ENCODE measurements around the gene AGBL2. TPM values are rescaled to one million over a fixed set of nuclear protein-coding genes. Genes with fewer than 3 reads are reported as not detected.
A peak's percentile ranks its signal among the peaks of the same experiment; 100 is the strongest.

AGBL2 gene
- total RNA-seq, 1 experiment from 2014 or later: 1.8 TPM

DNA sequence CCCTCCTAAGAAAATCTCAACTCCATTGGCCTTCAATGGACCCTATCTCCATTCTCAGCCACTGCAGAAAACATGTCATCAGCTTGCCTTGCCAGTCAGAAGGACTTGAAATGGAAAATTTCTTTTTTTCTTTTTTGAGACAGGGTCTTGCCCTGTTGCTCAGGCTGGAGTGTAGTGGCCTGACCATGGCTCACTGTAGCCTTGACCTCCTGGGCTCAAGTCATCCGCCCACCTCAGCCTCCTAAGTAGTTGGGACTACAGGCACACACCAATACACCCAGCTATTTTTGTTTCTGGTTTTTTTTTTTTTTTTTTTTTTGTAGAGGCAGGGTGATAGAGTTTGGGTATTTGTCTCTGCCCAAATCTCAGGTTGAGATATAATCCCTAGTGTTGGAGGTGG, 29.0 kb downstream of the AGBL2 start:
- Histone ChIP-seq H3K9me2 (replicated peaks; ENCODE audit: low read length) (no peaks in the 10 kb centered on the region), H3K27ac (ENCODE audit: low read length) (no peak overlapping the region), H4K20me1 (ENCODE audit: low read length) (no peaks in the 10 kb centered on the region), H3K4me2 (ENCODE audit: low read length) (no peak overlapping the region), H3K79me2 (ENCODE audit: low read length) (no peaks in the 10 kb centered on the region), H3K9ac (ENCODE audit: low read length) (no peak overlapping the region), H3K27me3 (ENCODE audit: low read length) (no peaks in the 10 kb centered on the region), H3K4me3 (ENCODE audit: low read length) (no peak overlapping the region), H3F3A (ENCODE audit: low read length, unreplicated experiment) (no peaks in the 10 kb centered on the region), H3K36me3 (ENCODE audit: low read depth, low read length) (no peaks in the 10 kb centered on the region), H3K9me3 (ENCODE audit: low read length) (no peaks in the 10 kb centered on the region), H2AFZ (ENCODE audit: low read length) (no peak overlapping the region), H3K4me1 (ENCODE audit: insufficient read depth, low read length) (no peaks in the 10 kb centered on the region)
- TF ChIP-seq, protein P1, sequence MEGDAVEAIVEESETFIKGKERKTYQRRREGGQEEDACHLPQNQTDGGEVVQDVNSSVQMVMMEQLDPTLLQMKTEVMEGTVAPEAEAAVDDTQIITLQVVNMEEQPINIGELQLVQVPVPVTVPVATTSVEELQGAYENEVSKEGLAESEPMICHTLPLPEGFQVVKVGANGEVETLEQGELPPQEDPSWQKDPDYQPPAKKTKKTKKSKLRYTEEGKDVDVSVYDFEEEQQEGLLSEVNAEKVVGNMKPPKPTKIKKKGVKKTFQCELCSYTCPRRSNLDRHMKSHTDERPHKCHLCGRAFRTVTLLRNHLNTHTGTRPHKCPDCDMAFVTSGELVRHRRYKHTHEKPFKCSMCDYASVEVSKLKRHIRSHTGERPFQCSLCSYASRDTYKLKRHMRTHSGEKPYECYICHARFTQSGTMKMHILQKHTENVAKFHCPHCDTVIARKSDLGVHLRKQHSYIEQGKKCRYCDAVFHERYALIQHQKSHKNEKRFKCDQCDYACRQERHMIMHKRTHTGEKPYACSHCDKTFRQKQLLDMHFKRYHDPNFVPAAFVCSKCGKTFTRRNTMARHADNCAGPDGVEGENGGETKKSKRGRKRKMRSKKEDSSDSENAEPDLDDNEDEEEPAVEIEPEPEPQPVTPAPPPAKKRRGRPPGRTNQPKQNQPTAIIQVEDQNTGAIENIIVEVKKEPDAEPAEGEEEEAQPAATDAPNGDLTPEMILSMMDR (conservative IDR thresholded peaks at IDR 0.05; ENCODE audit: low read depth, low read length): no peak
- intact Hi-C loops (cut with micrococcal nuclease): no loop called here
- no TSS peak for BruUV-seq (replicated peaks)
- CTCF ChIA-PET: no interaction called here
- POLR2A ChIA-PET (ENCODE audit: unreplicated experiment): no interaction called here
- no peak for DNase-seq
- ATAC-seq: no peak

DNA sequence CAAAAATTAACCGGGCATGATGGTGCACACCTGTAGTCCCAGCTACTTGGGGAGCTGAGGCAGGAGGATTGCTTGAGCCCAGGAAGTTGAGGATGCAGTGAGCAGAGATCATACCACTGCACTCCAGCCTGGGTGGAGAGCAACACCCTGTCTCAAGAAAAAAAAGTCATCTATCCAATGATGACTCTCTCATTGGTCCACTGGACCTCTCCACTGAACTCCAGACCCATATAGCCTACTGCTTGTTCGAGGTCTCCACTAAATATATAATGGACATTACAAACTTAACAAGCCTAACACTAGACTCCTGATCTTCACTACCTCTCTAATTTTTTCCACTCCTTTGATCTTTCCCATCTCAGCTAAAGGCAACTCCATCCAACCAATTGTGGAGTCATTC, 39.3 kb downstream of the AGBL2 start:
- Histone ChIP-seq H3K9me2 (replicated peaks; ENCODE audit: low read length) (no peaks in the 10 kb centered on the region), H3K27ac (ENCODE audit: low read length) (no peak overlapping the region), H3K79me2 (ENCODE audit: low read length) (no peaks in the 10 kb centered on the region), H3K9ac (ENCODE audit: low read length) (no peak overlapping the region), H3K4me1 (ENCODE audit: insufficient read depth, low read length) (no peaks in the 10 kb centered on the region; the same call in 1 of the 2 replicates), H3K9me3 (ENCODE audit: low read length) (no peaks in the 10 kb centered on the region), H4K20me1 (ENCODE audit: low read length) (no peaks in the 10 kb centered on the region), H2AFZ (ENCODE audit: low read length) (no peak overlapping the region), H3F3A (ENCODE audit: low read length, unreplicated experiment) (no peaks in the 10 kb centered on the region), H3K27me3 (ENCODE audit: low read length) (no peaks in the 10 kb centered on the region), H3K4me2 (ENCODE audit: low read length) (no peak overlapping the region), H3K36me3 (ENCODE audit: low read depth, low read length) (no peaks in the 10 kb centered on the region), H3K4me3 (ENCODE audit: low read length) (no peak overlapping the region)
- BruUV-seq (replicated peaks): no TSS peak
- no peak for DNase-seq
- CTCF ChIA-PET: no interaction called here
- POLR2A ChIA-PET (ENCODE audit: unreplicated experiment): no interaction called here
- intact Hi-C loops (cut with micrococcal nuclease): no loop called here
- TF ChIP-seq, protein P1 (conservative IDR thresholded peaks at IDR 0.05; ENCODE audit: low read depth, low read length): no peak
- TF ChIP-seq EZH2 (IDR thresholded peaks at IDR 0.05; ENCODE audit: low read length, unreplicated experiment): no peak
- ATAC-seq: no peak

DNA sequence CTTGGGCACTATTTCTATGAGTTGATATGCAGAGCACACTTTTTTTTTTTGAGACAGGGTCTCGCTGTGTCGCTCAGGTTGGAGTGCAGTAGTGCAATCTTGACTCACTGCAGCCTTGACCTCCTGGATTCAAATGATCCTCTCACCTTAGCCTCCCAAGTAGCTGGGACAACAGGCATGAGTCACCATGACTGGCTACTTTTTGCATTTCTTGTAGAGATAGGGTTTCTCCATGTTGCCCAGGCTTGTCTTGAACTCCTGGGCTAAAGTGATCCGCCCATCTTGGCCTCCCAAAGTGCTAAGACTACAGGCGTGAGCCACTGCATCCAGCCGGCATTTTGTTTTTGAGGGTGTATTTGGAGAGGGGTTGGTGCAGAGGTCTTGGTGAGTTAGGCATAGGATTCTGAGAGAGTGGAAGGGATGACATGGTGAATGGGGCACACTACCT, 42.9 kb downstream of the AGBL2 start:
- H3K4me2 ChIP-seq (ENCODE audit: low read length): no peak overlapping the region
- intact Hi-C loops (cut with micrococcal nuclease): no loop called here
- no peaks in the 10 kb centered on the region for H3K79me2 ChIP-seq (ENCODE audit: low read length)
- no peaks in the 10 kb centered on the region for H3K27me3 ChIP-seq (ENCODE audit: low read length)
- H3F3A ChIP-seq (ENCODE audit: low read length, unreplicated experiment): no peaks in the 10 kb centered on the region
- TF ChIP-seq EZH2phosphoT487 (IDR thresholded peaks at IDR 0.05; ENCODE audit: borderline replicate concordance, low read length): no peak
- no peak for TF ChIP-seq EZH2 (IDR thresholded peaks at IDR 0.05; ENCODE audit: low read length, unreplicated experiment)
- TF ChIP-seq, protein P1 (conservative IDR thresholded peaks at IDR 0.05; ENCODE audit: low read depth, low read length): no peak
- no peak overlapping the region for H3K4me3 ChIP-seq (ENCODE audit: low read length)
- no peak overlapping the region for H3K27ac ChIP-seq (ENCODE audit: low read length)
- H2AFZ ChIP-seq (ENCODE audit: low read length): 0 out of 2 replicates have a peak overlapping the region, but pooled peaks have one; percentile 40
- no peaks in the 10 kb centered on the region for H3K9me2 ChIP-seq (replicated peaks; ENCODE audit: low read length)
- no peaks in the 10 kb centered on the region; the same call in 1 of the 2 replicates for H3K4me1 ChIP-seq (ENCODE audit: insufficient read depth, low read length)
- H3K9ac ChIP-seq (ENCODE audit: low read length): no peak overlapping the region
- peak; percentile 24 for DNase-seq
- no peaks in the 10 kb centered on the region for H3K9me3 ChIP-seq (ENCODE audit: low read length)
- no peaks in the 10 kb centered on the region for H3K36me3 ChIP-seq (ENCODE audit: low read depth, low read length)
- ATAC-seq: no peak
- H4K20me1 ChIP-seq (ENCODE audit: low read length): no peaks in the 10 kb centered on the region
- POLR2A ChIA-PET (ENCODE audit: unreplicated experiment): no interaction called here
- BruUV-seq (replicated peaks): no TSS peak
- CTCF ChIA-PET: no interaction called here
